Astrocyte of the cerebellum (primary cell): ENCODE data around the gene NUDT15.

ENCODE experiments used
- DNase-seq: peaks from one replicate; pipeline ENCODE4 v3.0.0-alpha.2; 2011; ENCODE audit warnings: low read depth
- H3K4me3 ChIP-seq: 2 replicates; pipeline ENCODE4 v1.5.1; 2011; ENCODE audit warnings: mild to moderate bottlenecking, low read depth, low read length, moderate library complexity
- in situ Hi-C: cut with HindIII; loops from 2 replicates; pipeline ENCODE4 v1.10.0; 2017; ENCODE audit warnings: low sequenced_read_pairs
- TF ChIP-seq, protein P1 (sequence below): IDR thresholded peaks from 2 replicates; pipeline ENCODE4 v1.5.1; 2012; ENCODE audit warnings: low read length, low read depth, moderate library complexity, mild to moderate bottlenecking; ENCODE audit errors: missing control alignments

NUDT15 gene

DNA sequence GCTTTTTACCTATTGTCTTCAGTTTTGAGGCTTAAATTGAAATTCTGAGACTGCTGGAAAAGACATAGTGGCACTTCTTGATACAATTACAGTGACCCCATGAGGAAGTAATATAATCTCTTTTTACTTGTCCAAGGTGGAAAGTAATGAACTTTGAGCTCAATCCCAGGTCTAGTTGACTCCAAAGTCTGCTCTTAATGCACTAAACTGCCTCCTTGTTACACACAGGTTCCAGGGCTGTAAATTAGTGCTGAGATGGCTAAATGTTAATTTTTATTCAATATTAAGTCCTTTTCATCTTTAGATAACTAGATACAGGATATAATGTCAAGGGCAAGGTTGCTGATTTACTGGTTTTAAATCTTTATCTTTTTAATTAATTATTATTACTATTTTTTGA lies 2.5 kb downstream of the NUDT15 start:
- TF ChIP-seq, protein P1, sequence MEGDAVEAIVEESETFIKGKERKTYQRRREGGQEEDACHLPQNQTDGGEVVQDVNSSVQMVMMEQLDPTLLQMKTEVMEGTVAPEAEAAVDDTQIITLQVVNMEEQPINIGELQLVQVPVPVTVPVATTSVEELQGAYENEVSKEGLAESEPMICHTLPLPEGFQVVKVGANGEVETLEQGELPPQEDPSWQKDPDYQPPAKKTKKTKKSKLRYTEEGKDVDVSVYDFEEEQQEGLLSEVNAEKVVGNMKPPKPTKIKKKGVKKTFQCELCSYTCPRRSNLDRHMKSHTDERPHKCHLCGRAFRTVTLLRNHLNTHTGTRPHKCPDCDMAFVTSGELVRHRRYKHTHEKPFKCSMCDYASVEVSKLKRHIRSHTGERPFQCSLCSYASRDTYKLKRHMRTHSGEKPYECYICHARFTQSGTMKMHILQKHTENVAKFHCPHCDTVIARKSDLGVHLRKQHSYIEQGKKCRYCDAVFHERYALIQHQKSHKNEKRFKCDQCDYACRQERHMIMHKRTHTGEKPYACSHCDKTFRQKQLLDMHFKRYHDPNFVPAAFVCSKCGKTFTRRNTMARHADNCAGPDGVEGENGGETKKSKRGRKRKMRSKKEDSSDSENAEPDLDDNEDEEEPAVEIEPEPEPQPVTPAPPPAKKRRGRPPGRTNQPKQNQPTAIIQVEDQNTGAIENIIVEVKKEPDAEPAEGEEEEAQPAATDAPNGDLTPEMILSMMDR, result no peak
- no peak overlapping the region for H3K4me3 ChIP-seq

DNA sequence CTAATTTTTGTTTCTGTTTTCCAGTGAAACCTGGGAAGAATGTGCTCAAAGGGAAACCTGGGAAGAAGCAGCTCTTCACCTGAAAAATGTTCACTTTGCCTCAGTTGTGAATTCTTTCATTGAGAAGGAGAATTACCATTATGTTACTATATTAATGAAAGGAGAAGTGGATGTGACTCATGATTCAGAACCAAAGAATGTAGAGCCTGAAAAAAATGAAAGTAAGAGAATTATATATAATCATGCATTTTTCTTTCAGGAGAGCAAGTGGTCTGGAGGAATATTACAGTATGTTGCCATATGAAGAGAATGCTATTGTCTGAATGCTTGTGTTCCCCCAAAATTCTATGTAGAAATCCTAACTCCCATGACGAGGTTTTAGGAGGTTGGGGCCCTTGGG lies 3.4 kb downstream of the NUDT15 start:
- DNase-seq, result no peak
- TF ChIP-seq, protein P1, result no peak
- no peak overlapping the region for H3K4me3 ChIP-seq
- in situ Hi-C loops, result no loop called here

More for the DNA sequence above, 2.5 kb downstream of the NUDT15 start:
- no peak for DNase-seq
- in situ Hi-C loops, result no loop called here

DNA sequence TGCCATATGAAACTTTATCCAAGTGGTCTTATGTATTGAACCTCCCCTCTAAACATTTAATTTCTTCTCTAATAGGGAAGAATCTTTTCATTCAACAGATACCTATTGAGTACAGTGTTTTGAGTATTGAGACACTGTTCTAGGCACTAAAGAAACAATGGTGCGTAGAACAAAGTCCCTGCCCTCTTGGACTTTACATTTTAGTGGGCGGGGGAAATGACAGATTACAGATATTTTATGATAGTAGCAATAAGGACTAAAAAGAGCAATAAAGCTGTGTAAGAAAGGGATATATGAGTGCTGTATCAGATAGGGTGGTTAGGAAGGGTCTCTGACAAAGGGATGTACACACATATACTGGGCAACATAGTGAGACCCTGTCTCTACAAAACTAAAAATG lies 5.4 kb downstream of the NUDT15 start:
- no peak for DNase-seq
- in situ Hi-C loops, result no loop called here
- no peak overlapping the region for H3K4me3 ChIP-seq
- TF ChIP-seq, protein P1, result no peak

DNA sequence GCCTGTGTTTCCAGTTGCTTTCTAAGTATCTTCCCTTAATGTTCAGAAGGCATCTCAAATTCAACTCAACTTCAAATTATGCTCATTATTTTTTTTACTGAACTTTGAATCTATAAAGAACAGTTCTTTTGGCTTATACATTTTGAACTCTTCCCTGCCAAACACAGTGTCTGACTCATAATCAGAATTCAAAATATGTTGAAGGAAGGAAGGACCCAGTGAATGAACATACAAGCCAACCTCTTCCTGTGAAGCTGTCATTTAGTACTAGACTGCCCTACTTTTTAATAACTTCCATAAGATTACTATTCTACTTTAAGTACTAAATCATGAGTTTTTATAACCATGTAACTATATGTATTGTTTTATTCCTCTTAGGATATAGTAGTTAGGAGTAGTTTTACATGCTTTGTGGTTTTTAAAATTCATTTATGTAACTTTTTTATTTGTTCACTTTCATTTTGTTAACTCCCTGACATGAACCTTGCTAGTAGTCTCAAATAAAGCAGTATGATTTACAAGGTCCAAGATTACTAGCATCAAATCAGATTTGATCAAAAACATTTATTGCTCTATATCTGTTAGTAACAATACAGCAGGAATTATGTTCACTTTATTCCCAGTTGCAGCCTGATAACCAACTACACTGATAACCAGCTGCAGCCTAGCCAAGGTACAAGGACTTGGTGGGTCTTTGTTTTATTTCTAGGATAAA lies 6.4 kb downstream of the NUDT15 start:
- no peak overlapping the region for H3K4me3 ChIP-seq
- in situ Hi-C loops, result no loop called here
- TF ChIP-seq, protein P1, result no peak
- DNase-seq, result peak; percentile 42

DNA sequence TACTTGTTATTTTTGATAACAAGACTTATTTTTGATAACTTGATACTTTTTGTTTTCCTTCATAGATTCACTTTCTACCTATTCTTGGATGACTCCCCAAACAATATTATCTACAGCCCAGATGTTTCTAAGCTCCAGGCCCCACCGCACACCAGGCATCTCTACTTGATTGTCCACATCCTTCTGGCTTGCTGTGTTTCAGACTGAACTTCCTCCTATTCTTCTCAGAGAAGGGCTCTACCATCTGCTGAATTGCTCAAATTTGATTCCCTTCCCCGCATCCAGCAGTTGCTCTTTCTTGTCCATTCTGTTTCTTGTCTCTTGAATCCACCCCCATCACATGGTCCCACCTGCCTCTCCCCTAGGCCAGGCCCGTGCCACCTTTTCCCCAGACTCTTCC lies 13.0 kb downstream of the NUDT15 start:
- no peak for DNase-seq
- H3K4me3 ChIP-seq, result no peak overlapping the region
- in situ Hi-C loops, result no loop called here
- TF ChIP-seq, protein P1, result no peak

DNA sequence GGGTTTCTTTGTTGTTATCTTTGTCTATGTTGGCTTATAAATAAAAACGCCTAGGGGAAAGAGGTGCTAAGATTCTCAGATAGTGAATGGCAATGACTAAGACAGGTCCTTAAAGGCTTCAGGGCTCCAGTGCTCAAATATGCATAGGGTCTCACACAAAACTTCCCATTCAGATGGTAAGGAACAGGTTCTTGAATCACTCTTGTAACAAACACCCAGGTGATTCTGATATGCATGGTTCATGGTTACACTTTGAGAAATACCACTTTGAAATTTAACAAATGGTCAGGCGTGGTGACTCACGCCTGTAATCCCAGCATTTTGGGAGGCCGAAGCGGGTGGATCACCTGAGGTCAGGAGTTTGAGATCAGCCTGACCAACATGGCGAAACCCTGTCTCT lies 17.1 kb downstream of the NUDT15 start:
- in situ Hi-C loops, result no loop called here
- no peak for DNase-seq

More for the DNA sequence above, 17.1 kb downstream of the NUDT15 start:
- H3K4me3 ChIP-seq, result no peak overlapping the region
- TF ChIP-seq, protein P1, result no peak
